Measurements from ENCODE around the gene SHD. TPM values are rescaled to one million over a fixed set of nuclear protein-coding genes. Genes with fewer than 3 reads are reported as not detected.

The SHD gene
- total RNA-seq, 4 donors from 2014 or later, result not detected

- Histone ChIP-seq H3K36me3 (peaks cover 34% of the 10 kb centered on the region), H3K4me1 (peaks cover 13% of the 10 kb centered on the region), H3K27ac (peak within 1 kb of the TSS; percentile 98), H3K4me3 (peak within 1 kb of the TSS; percentile 72), H3K27me3 (no peaks in the 10 kb centered on the region), H3K9me3 (no peaks in the 10 kb centered on the region)
- peak; percentile 11 to 94 (median 94) for TF ChIP-seq POLR2AphosphoS5 (IDR thresholded peaks at IDR 0.05)
- TF ChIP-seq CTCF (IDR thresholded peaks at IDR 0.05), result peak in 1 of 2 donors; percentile 28
- no peak for TF ChIP-seq EP300 (IDR thresholded peaks at IDR 0.05)
- TF ChIP-seq POLR2A (IDR thresholded peaks at IDR 0.05), result peak in 1 of 2 donors; percentile 30
- 0% methylated on average over 40 of the region's 45 CpGs for WGBS
- DNase-seq (ENCODE audit: low spot score in 2 of 2), result peak; percentile 99
These were observed 32.1 kb upstream of the SHD start, which contains the start of gene YJU2 for GRCh38 chr19:4246767-4247593. Gene YJU2 (plus strand): TSS chr19:4247080. CDS start chr19:4247147, 67 bp downstream.

- DNase-seq (ENCODE audit: low spot score in 2 of 2), result no peak
- TF ChIP-seq POLR2AphosphoS5 (IDR thresholded peaks at IDR 0.05) (no peak), CTCF (IDR thresholded peaks at IDR 0.05) (no peak), POLR2A (IDR thresholded peaks at IDR 0.05) (no peak)
- Histone ChIP-seq H3K9me3 (no peaks in the 10 kb centered on the region), H3K4me3 (no peak overlapping the region), H3K4me1 (no peaks in the 10 kb centered on the region), H3K27ac (no peak overlapping the region), H3K36me3 (peaks cover 99% of the 10 kb centered on the region), H3K27me3 (no peaks in the 10 kb centered on the region)
- 90% methylated on average over 4 of the region's 4 CpGs for WGBS
These were observed 22.5 kb upstream of the SHD start for GRCh38 chr19:4256563-4256962.

GRCh38 chr19:4257025-4257424 lies 22.0 kb upstream of the SHD start:
- peaks cover 99% of the 10 kb centered on the region for H3K36me3 ChIP-seq
- DNase-seq (ENCODE audit: low spot score in 2 of 2), result no peak
- 84% methylated on average over 6 of the region's 6 CpGs for WGBS
- no peaks in the 10 kb centered on the region for H3K4me1 ChIP-seq
- H3K9me3 ChIP-seq, result no peaks in the 10 kb centered on the region
- TF ChIP-seq POLR2AphosphoS5 (IDR thresholded peaks at IDR 0.05), result no peak
- no peak for TF ChIP-seq EP300 (IDR thresholded peaks at IDR 0.05)
- no peak for TF ChIP-seq CTCF (IDR thresholded peaks at IDR 0.05)
- no peak overlapping the region for H3K27ac ChIP-seq
- H3K4me3 ChIP-seq, result no peak overlapping the region
- H3K27me3 ChIP-seq, result no peaks in the 10 kb centered on the region

GRCh38 chr19:4258181-4258580 lies 20.9 kb upstream of the SHD start:
- H3K36me3 ChIP-seq, result peaks cover 99% of the 10 kb centered on the region
- no peak overlapping the region for H3K27ac ChIP-seq
- H3K4me3 ChIP-seq, result no peak overlapping the region
- H3K9me3 ChIP-seq, result no peaks in the 10 kb centered on the region
- no peak for DNase-seq (ENCODE audit: low spot score in 2 of 2)
- no peaks in the 10 kb centered on the region for H3K4me1 ChIP-seq
- TF ChIP-seq POLR2AphosphoS5 (IDR thresholded peaks at IDR 0.05), result no peak
- TF ChIP-seq CTCF (IDR thresholded peaks at IDR 0.05), result no peak
- H3K27me3 ChIP-seq, result no peaks in the 10 kb centered on the region
- 90% methylated on average over 18 of the region's 28 CpGs for WGBS

- Histone ChIP-seq H3K4me3 (no peak overlapping the region), H3K27ac (no peak overlapping the region), H3K9me3 (no peaks in the 10 kb centered on the region), H3K27me3 (no peaks in the 10 kb centered on the region), H3K4me1 (no peaks in the 10 kb centered on the region), H3K36me3 (peaks cover 96% of the 10 kb centered on the region)
- WGBS, result 90% methylated on average over 11 of the region's 11 CpGs
- DNase-seq (ENCODE audit: low spot score in 2 of 2), result no peak
- TF ChIP-seq POLR2AphosphoS5 (IDR thresholded peaks at IDR 0.05) (no peak), CTCF (IDR thresholded peaks at IDR 0.05) (no peak), EP300 (IDR thresholded peaks at IDR 0.05) (no peak), POLR2A (IDR thresholded peaks at IDR 0.05) (no peak)
These were observed 18.4 kb upstream of the SHD start for GRCh38 chr19:4260613-4261191.
